ENCODE data around the gene SCN4B. TPM values are rescaled to one million over a fixed set of nuclear protein-coding genes. Genes with fewer than 3 reads are reported as not detected.

The SCN4B gene
- polyA plus RNA-seq, 1 experiment, result 0.43 TPM

GRCh38 chr11:118136801-118137200 is 15.8 kb downstream of the SCN4B start:
- no peak for TF ChIP-seq CTCF (IDR thresholded peaks at IDR 0.05; ENCODE audit: insufficient read depth, low read depth, low read length)
- Histone ChIP-seq H3K27me3 (ENCODE audit: control insufficient read depth, insufficient read depth, low read length) (peaks cover 3% of the 10 kb centered on the region), H3K4me3 (ENCODE audit: low read depth, low read length) (no peak overlapping the region), H3K36me3 (ENCODE audit: control insufficient read depth, insufficient read depth, low read length) (no peaks in the 10 kb centered on the region)
- CTCF ChIA-PET, result interaction anchor here (1.2 to 2.3 kb wide), 2 partner anchors 8 to 35 kb away, joined by 3 to 5 read pairs; no protein-coding TSS in a partner anchor
- POLR2A ChIA-PET, result no interaction called here
- DNase-seq (ENCODE audit: low read depth), result no peak

DNA sequence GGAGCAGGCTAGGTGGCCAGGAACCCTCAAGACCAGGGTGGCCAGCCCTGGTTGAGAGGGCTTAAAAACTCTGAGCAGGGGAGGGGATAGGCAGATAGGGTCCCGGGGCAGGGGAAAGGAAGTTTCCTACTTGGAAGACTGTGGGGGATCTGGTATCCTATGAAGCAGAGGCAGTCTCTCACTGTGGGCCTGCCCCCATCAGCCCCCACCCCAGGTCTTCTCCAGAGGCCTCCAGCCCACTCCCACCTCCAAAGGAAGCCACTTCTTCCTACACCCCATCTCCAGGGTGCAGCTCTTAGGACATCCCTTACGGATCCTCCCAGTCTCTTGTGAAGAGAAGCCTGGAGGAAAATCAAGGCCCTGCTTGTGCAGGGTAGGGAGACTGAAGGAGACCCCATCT is 16.3 kb downstream of the SCN4B start:
- peaks cover 2% of the 10 kb centered on the region for H3K27me3 ChIP-seq (ENCODE audit: control insufficient read depth, insufficient read depth, low read length)
- ChIA-PET POLR2A (no interaction called here), CTCF (no interaction called here)
- no peak for TF ChIP-seq CTCF (IDR thresholded peaks at IDR 0.05; ENCODE audit: insufficient read depth, low read depth, low read length)
- H3K4me3 ChIP-seq (ENCODE audit: low read depth, low read length), result no peak overlapping the region
- no peaks in the 10 kb centered on the region for H3K36me3 ChIP-seq (ENCODE audit: control insufficient read depth, insufficient read depth, low read length)
- DNase-seq (ENCODE audit: low read depth), result no peak

DNA sequence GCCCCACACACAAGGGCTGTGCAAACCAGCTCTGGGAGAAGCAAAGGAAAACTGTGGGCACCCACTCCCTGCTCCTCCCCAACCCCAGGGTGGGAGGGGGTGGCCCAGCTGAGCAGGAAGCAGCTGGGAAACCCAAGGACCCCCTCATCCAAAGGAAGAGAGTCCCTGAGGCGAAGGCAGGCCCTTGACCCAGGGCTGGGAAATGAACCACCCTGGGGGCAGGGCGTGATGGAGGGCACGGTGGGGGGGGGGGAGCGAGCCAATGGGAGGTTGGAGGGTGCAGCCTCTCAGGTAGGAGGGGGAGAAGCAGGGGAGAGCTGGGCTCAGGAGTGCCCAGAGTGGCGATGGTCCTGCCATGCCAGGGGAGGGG is 16.8 kb downstream of the SCN4B start:
- DNase-seq (ENCODE audit: low read depth), result no peak
- POLR2A ChIA-PET, result no interaction called here
- Histone ChIP-seq H3K4me3 (ENCODE audit: low read depth, low read length) (no peak overlapping the region), H3K36me3 (ENCODE audit: control insufficient read depth, insufficient read depth, low read length) (no peaks in the 10 kb centered on the region), H3K27me3 (ENCODE audit: control insufficient read depth, insufficient read depth, low read length) (peaks cover 2% of the 10 kb centered on the region)
- CTCF ChIA-PET, result no interaction called here
- no peak for TF ChIP-seq CTCF (IDR thresholded peaks at IDR 0.05; ENCODE audit: insufficient read depth, low read depth, low read length)

GRCh38 chr11:118135051-118135795 is 17.4 kb downstream of the SCN4B start:
- Histone ChIP-seq H3K36me3 (ENCODE audit: control insufficient read depth, insufficient read depth, low read length) (no peaks in the 10 kb centered on the region), H3K27me3 (ENCODE audit: control insufficient read depth, insufficient read depth, low read length) (peaks cover 2% of the 10 kb centered on the region), H3K4me3 (ENCODE audit: low read depth, low read length) (no peak overlapping the region)
- CTCF ChIA-PET, result interaction anchor here (2.6 kb wide), 1 partner anchor 9 kb away, joined by 9 read pairs; no protein-coding TSS in a partner anchor
- DNase-seq (ENCODE audit: low read depth), result no peak
- POLR2A ChIA-PET, result no interaction called here
- no peak for TF ChIP-seq CTCF (IDR thresholded peaks at IDR 0.05; ENCODE audit: insufficient read depth, low read depth, low read length)

- no peak for DNase-seq (ENCODE audit: low read depth)
- ChIA-PET POLR2A (no interaction called here), CTCF (interaction anchor here (1.1 to 2.6 kb wide), 2 partner anchors 11 to 38 kb away, joined by 4 to 9 read pairs; no protein-coding TSS in a partner anchor)
- TF ChIP-seq CTCF (IDR thresholded peaks at IDR 0.05; ENCODE audit: insufficient read depth, low read depth, low read length), result no peak
- Histone ChIP-seq H3K27me3 (ENCODE audit: control insufficient read depth, insufficient read depth, low read length) (peaks cover 2% of the 10 kb centered on the region; the same call in 1 of the 2 replicates), H3K4me3 (ENCODE audit: low read depth, low read length) (no peak overlapping the region), H3K36me3 (ENCODE audit: control insufficient read depth, insufficient read depth, low read length) (no peaks in the 10 kb centered on the region)
Observed at GRCh38 chr11:118133816-118134215, 18.8 kb downstream of the SCN4B start.
